Right kidney (tissue), 9 donors: Measurements from ENCODE around the gene FCRL3.
"Not testable (repeated sequence)": the region's sequence is repeated elsewhere in the genome, so short reads cannot be mapped to it uniquely, and the experiment has no call there.

ENCODE experiments used
- DNase-seq: peaks from one replicate; pipeline ENCODE4 v3.0.0-alpha.2; 2016
- long read RNA-seq, 8 donors: transcript quantifications; one replicate each; lab custom pipeline, GENCODE V29; 2026

Gene FCRL3
- long read RNA-seq, donor 1: 0 reads
- long read RNA-seq, donor 2: 0 reads
- long read RNA-seq, donor 3: 0 reads
- long read RNA-seq, donor 4: 0 reads
- long read RNA-seq, donor 5: 0 reads
- long read RNA-seq, donor 6: 0 reads
- long read RNA-seq, donor 7: 0 reads
- long read RNA-seq, donor 8: 0 reads

- no peak for DNase-seq
Measured at GRCh38 chr1:157700732-157701131, at the start of gene FCRL3. Gene FCRL3 (minus strand): TSS chr1:157700769. CDS start chr1:157700489, 280 bp downstream.

GRCh38 chr1:157748262-157748817 is 47.8 kb upstream of the FCRL3 start:
- no peak for DNase-seq

- no peak for DNase-seq
Measured at GRCh38 chr1:157739229-157739901, 38.8 kb upstream of the FCRL3 start.

- not testable (repeated sequence) for DNase-seq
Measured at GRCh38 chr1:157735991-157736390, 35.4 kb upstream of the FCRL3 start.

GRCh38 chr1:157734321-157734720 is 33.8 kb upstream of the FCRL3 start:
- DNase-seq: no peak

- DNase-seq: no peak
Measured at GRCh38 chr1:157732755-157733154, 32.2 kb upstream of the FCRL3 start.

GRCh38 chr1:157725221-157725577 is 24.6 kb upstream of the FCRL3 start:
- no peak for DNase-seq

GRCh38 chr1:157724537-157725220 is 24.1 kb upstream of the FCRL3 start:
- no peak for DNase-seq

GRCh38 chr1:157723157-157723556 is 22.6 kb upstream of the FCRL3 start:
- no peak for DNase-seq

GRCh38 chr1:157721985-157722384 is 21.4 kb upstream of the FCRL3 start:
- DNase-seq: no peak

GRCh38 chr1:157715736-157716135 is 15.2 kb upstream of the FCRL3 start:
- DNase-seq: no peak

- DNase-seq: no peak
Measured at GRCh38 chr1:157711802-157712201, 11.2 kb upstream of the FCRL3 start.

- DNase-seq: no peak
Measured at GRCh38 chr1:157704878-157705277, 4.3 kb upstream of the FCRL3 start.

GRCh38 chr1:157703981-157704380 is 3.4 kb upstream of the FCRL3 start:
- DNase-seq: no peak

GRCh38 chr1:157702308-157702825 is 1.8 kb upstream of the FCRL3 start:
- DNase-seq: no peak

- no peak for DNase-seq
Measured at GRCh38 chr1:157700305-157700704, 264 bp downstream of the FCRL3 start.

- no peak for DNase-seq
Measured at GRCh38 chr1:157697781-157698569, 2.6 kb downstream of the FCRL3 start.

- no peak for DNase-seq
Measured at GRCh38 chr1:157696966-157697628, 3.5 kb downstream of the FCRL3 start.

- no peak for DNase-seq
Measured at GRCh38 chr1:157695417-157695816, 5.2 kb downstream of the FCRL3 start.

- DNase-seq: no peak
Measured at GRCh38 chr1:157691285-157691920, 9.2 kb downstream of the FCRL3 start.

- DNase-seq: no peak
Measured at GRCh38 chr1:157682710-157683437, 17.7 kb downstream of the FCRL3 start.
